ENCODE results near the gene MYDGF.
A peak's percentile ranks its signal among the peaks of the same experiment; 100 is the strongest.

The MYDGF gene

GRCh38 chr19:4673726-4674125 lies 3.6 kb upstream of the MYDGF start:
- DNase-seq = no peak

GRCh38 chr19:4673216-4673615 lies 3.1 kb upstream of the MYDGF start:
- DNase-seq = no peak

- DNase-seq = no peak
Observed at GRCh38 chr19:4671185-4671851, 1.2 kb upstream of the MYDGF start.

GRCh38 chr19:4664642-4665041 lies 5.5 kb downstream of the MYDGF start:
- DNase-seq = no peak

- no peak for DNase-seq
Observed at GRCh38 chr19:4662812-4663211, 7.3 kb downstream of the MYDGF start.

- DNase-seq = no peak
Observed at GRCh38 chr19:4662020-4662695, 8.0 kb downstream of the MYDGF start.

GRCh38 chr19:4660993-4661392 lies 9.1 kb downstream of the MYDGF start:
- no peak for DNase-seq

- no peak for DNase-seq
Observed at GRCh38 chr19:4660181-4660791, 9.9 kb downstream of the MYDGF start.

- no peak for DNase-seq
Observed at GRCh38 chr19:4657835-4658234, 12.3 kb downstream of the MYDGF start.

- no peak for DNase-seq
Observed at GRCh38 chr19:4657262-4657661, 12.9 kb downstream of the MYDGF start.

GRCh38 chr19:4656102-4656501 lies 14.0 kb downstream of the MYDGF start:
- DNase-seq = no peak

- no peak for DNase-seq
Observed at GRCh38 chr19:4654437-4655361, 15.4 kb downstream of the MYDGF start.

GRCh38 chr19:4653793-4654436 lies 16.2 kb downstream of the MYDGF start:
- no peak for DNase-seq

GRCh38 chr19:4652075-4652474 lies 18.1 kb downstream of the MYDGF start:
- no peak for DNase-seq

GRCh38 chr19:4650159-4650558 lies 20.0 kb downstream of the MYDGF start:
- DNase-seq = no peak

GRCh38 chr19:4649392-4650047 lies 20.6 kb downstream of the MYDGF start:
- no peak for DNase-seq

- DNase-seq = peak; percentile 70
Observed at GRCh38 chr19:4647676-4648644, 22.2 kb downstream of the MYDGF start.

- no peak for DNase-seq
Observed at GRCh38 chr19:4645718-4646117, 24.4 kb downstream of the MYDGF start.

GRCh38 chr19:4642625-4643024 lies 27.5 kb downstream of the MYDGF start:
- DNase-seq = no peak

GRCh38 chr19:4641132-4641531 lies 29.0 kb downstream of the MYDGF start:
- DNase-seq = no peak

Measured in left hindlimb (tissue), 1 donor.